Lung (tissue), 12 donors: Measurements from ENCODE around the gene ZEB2. TPM values are rescaled to one million over a fixed set of nuclear protein-coding genes. Genes with fewer than 3 reads are reported as not detected.

Source experiments
- ATAC-seq: fragments of 200-7000 bp; cut with Tn5 transposase; one replicate; pipeline ENCODE4 v1.9.1; 2020; ENCODE audit warnings: moderate number of reproducible peaks; ENCODE audit not compliant: insufficient read depth, low FRiP score
- DNase-seq, 3 donors: peaks; one replicate each; pipeline ENCODE4 v3.0.0-alpha.2; 2013 to 2017
- H3K27ac ChIP-seq, 2 donors: one replicate each; pipeline ENCODE4 v1.5.1; 2013; ENCODE audit warnings: mild to moderate bottlenecking in 2 of 2, moderate library complexity in 2 of 2, control low read depth in 1 of 2, inconsistent platforms in 1 of 2, low read depth in 1 of 2, low read length in 1 of 2
- H3K27me3 ChIP-seq, 3 donors: one replicate each; pipeline ENCODE4 v1.5.1; 2013; ENCODE audit warnings: low read length in 2 of 3; ENCODE audit not compliant: control insufficient read depth in 3 of 3, insufficient read depth in 3 of 3
- H3K36me3 ChIP-seq, 4 donors: one replicate each; pipeline ENCODE4 v1.5.1; 2013; ENCODE audit warnings: low read length in 4 of 4, mild to moderate bottlenecking in 1 of 4, moderate library complexity in 1 of 4; ENCODE audit not compliant: control insufficient read depth in 4 of 4, insufficient read depth in 4 of 4
- H3K4me1 ChIP-seq, 5 donors: one replicate each; pipeline ENCODE4 v1.5.1; 2013; ENCODE audit warnings: low read length in 5 of 5, mild to moderate bottlenecking in 2 of 5, moderate library complexity in 1 of 5; ENCODE audit not compliant: control insufficient read depth in 5 of 5, insufficient read depth in 5 of 5
- H3K4me3 ChIP-seq: one replicate; pipeline ENCODE4 v1.5.1; 2013; ENCODE audit warnings: mild to moderate bottlenecking, control low read depth, moderate library complexity
- H3K9ac ChIP-seq, 2 donors: one replicate each; pipeline ENCODE4 v1.5.1; 2013; ENCODE audit warnings: low read length in 2 of 2, control low read depth in 1 of 2; ENCODE audit not compliant: insufficient read depth in 1 of 2
- H3K9me3 ChIP-seq, 4 donors: one replicate each; pipeline ENCODE4 v1.5.1; 2013; ENCODE audit warnings: low read length in 3 of 4, mild to moderate bottlenecking in 1 of 4, moderate library complexity in 1 of 4; ENCODE audit not compliant: control insufficient read depth in 4 of 4, insufficient read depth in 3 of 4
- CTCF ChIP-seq: IDR thresholded peaks from 2 replicates; pipeline ENCODE4 v1.5.1; 2012; ENCODE audit warnings: mild to moderate bottlenecking; ENCODE audit errors: control extremely low read depth, extremely low read depth
- WGBS, 2 donors: extraction: QIAGEN DNeasy Blood & Tissue Kit; methylation state at CpG; one replicate each; pipeline ENCODE4 v1.1.7; 2013; 5-methylcytosine and 5-hydroxymethylcytosine counted together
- polyA plus RNA-seq, 2 donors: library from polyadenylated mRNA; stranded (reverse); fragments of 200-250 nt; gene quantifications; one replicate each; pipeline ENCODE4 v1.2.1, GENCODE V29; 2013
- total RNA-seq, 2 donors: library from RNA; depleted of rRNA in 1 of 2; stranded (reverse); fragments of >200 nt in 1 of 2; gene quantifications; one replicate each; pipeline ENCODE4 v1.2.1, GENCODE V29; 2014 to 2021
- donor health status: control.
- donor health status: control.
- donor health status: Bipolar disorder and iron deficiency.
- donor health status: healthy.
- donor health status: DM: yes; HTN: yes; CAD: no.

The ZEB2 gene
- total and polyA plus RNA-seq, 4 donors: 27.0 to 332 (median 127) TPM

- DNase-seq (peak; percentile 83 to 90 (median 88)), ATAC-seq (peak; percentile 77)
- peak overlapping the region in 1 of 2 donors; percentile 99 for H3K9ac ChIP-seq
- H3K36me3 ChIP-seq: peaks cover 0 to 6% (median 0%) of the 10 kb centered on the region in 4 donors
- H3K27me3 ChIP-seq: peaks cover 0 to 13% (median 2%) of the 10 kb centered on the region in 3 donors
- H3K27ac ChIP-seq: peak overlapping the region; percentile 72 to 92
- TF ChIP-seq CTCF: no peak
- H3K9me3 ChIP-seq: no peaks in the 10 kb centered on the region
- WGBS, 2 donors: 5 to 7% methylated on average over 46 to 58 of the region's 58 CpGs
- peak overlapping the region; percentile 26 for H3K4me3 ChIP-seq
- peaks cover 0 to 47% (median 3%) of the 10 kb centered on the region in 5 donors for H3K4me1 ChIP-seq
These were observed 4.4 kb upstream of the ZEB2 start for GRCh38 chr2:144524118-144525009.

GRCh38 chr2:144523596-144524117, 3.7 kb upstream of the ZEB2 start:
- Histone ChIP-seq H3K9ac (peak overlapping the region; percentile 1 to 98), H3K9me3 (no peaks in the 10 kb centered on the region), H3K27me3 (peaks cover 0 to 17% (median 2%) of the 10 kb centered on the region in 3 donors), H3K27ac (peak overlapping the region; percentile 72 to 92), H3K36me3 (peaks cover 0 to 13% (median 0%) of the 10 kb centered on the region in 4 donors), H3K4me1 (peaks cover 0 to 47% (median 3%) of the 10 kb centered on the region in 5 donors), H3K4me3 (peak overlapping the region; percentile 26)
- no peak for TF ChIP-seq CTCF
- no peak for ATAC-seq
- peak in 2 of 3 donors; percentile 81 to 83 for DNase-seq
- 2% methylated on average over 15 of the region's 15 CpGs for WGBS, 2 donors

- Histone ChIP-seq H3K9ac (peak overlapping the region; percentile 74 to 98), H3K27ac (peak overlapping the region; percentile 72 to 92), H3K9me3 (no peaks in the 10 kb centered on the region), H3K36me3 (peaks cover 0 to 19% (median 0%) of the 10 kb centered on the region in 4 donors), H3K4me1 (peaks cover 0 to 44% (median 3%) of the 10 kb centered on the region in 5 donors), H3K27me3 (peaks cover 0 to 21% (median 2%) of the 10 kb centered on the region in 3 donors), H3K4me3 (no peak overlapping the region)
- WGBS, 2 donors: 11 to 12% methylated on average over 21 of the region's 21 CpGs
- DNase-seq (peak; percentile 63 to 82 (median 76)), ATAC-seq (no peak)
- no peak for TF ChIP-seq CTCF
These were observed 3.1 kb upstream of the ZEB2 start for GRCh38 chr2:144522897-144523595.
